Stimulated activated CD4-positive, alpha-beta T cell treated with anti-CD3 and anti-CD28 coated beads, Interleukin-15, amount 100 ng/mL, for 48 hours (primary cell): ENCODE results near the gene DIO3.

Source experiments
- DNase-seq, 2 donors: peaks; one replicate each; pipeline ENCODE4 v3.0.0-alpha.2; 2020; ENCODE audit warnings: low read depth in 2 of 2

The DIO3 gene

GRCh38 chr14:101561145-101561896, at the start of gene DIO3:
Gene DIO3 (plus strand): TSS chr14:101561495.
- no peak for DNase-seq

GRCh38 chr14:101511620-101512375, 49.5 kb upstream of the DIO3 start:
- DNase-seq = no peak

GRCh38 chr14:101512376-101512695, 49.0 kb upstream of the DIO3 start:
- DNase-seq = no peak

GRCh38 chr14:101514136-101514535, 47.2 kb upstream of the DIO3 start:
- DNase-seq = no peak

GRCh38 chr14:101516401-101516800, 44.9 kb upstream of the DIO3 start:
- DNase-seq = no peak

- no peak for DNase-seq
Measured at GRCh38 chr14:101518611-101519473, 42.5 kb upstream of the DIO3 start.

- no peak for DNase-seq
Measured at GRCh38 chr14:101520621-101521472, 40.4 kb upstream of the DIO3 start.

GRCh38 chr14:101521473-101521915, 39.8 kb upstream of the DIO3 start:
- no peak for DNase-seq

GRCh38 chr14:101521978-101522377, 39.3 kb upstream of the DIO3 start:
- DNase-seq = no peak

- no peak for DNase-seq
Measured at GRCh38 chr14:101525640-101526527, 35.4 kb upstream of the DIO3 start.

- DNase-seq = no peak
Measured at GRCh38 chr14:101527987-101528386, 33.3 kb upstream of the DIO3 start.

- no peak for DNase-seq
Measured at GRCh38 chr14:101529079-101529478, 32.2 kb upstream of the DIO3 start.

GRCh38 chr14:101534198-101534597, 27.1 kb upstream of the DIO3 start:
- DNase-seq = no peak

- DNase-seq = no peak
Measured at GRCh38 chr14:101535232-101535631, 26.1 kb upstream of the DIO3 start.

GRCh38 chr14:101535701-101536207, 25.5 kb upstream of the DIO3 start:
- no peak for DNase-seq

GRCh38 chr14:101537286-101537685, 24.0 kb upstream of the DIO3 start:
- no peak for DNase-seq

GRCh38 chr14:101538878-101539277, 22.4 kb upstream of the DIO3 start:
- no peak for DNase-seq

GRCh38 chr14:101539880-101540279, 21.4 kb upstream of the DIO3 start:
- DNase-seq = no peak

- no peak for DNase-seq
Measured at GRCh38 chr14:101540481-101541462, 20.5 kb upstream of the DIO3 start.
